GM18499 (cell line): ENCODE data around the gene HOXB3.

Source experiments
- ATAC-seq: cut with Tn5 transposase; IDR thresholded peaks from one replicate; pipeline ENCODE4 v1.9.1; 2021; ENCODE audit warnings: moderate number of reproducible peaks; ENCODE audit not compliant: insufficient read depth, unreplicated experiment

The HOXB3 gene

GRCh38 chr17:48589831-48590606 is at the start of gene HOXB3:
TSS of gene HOXB3 (minus strand) at chr17:48590241. CDS start at chr17:48552474, 37,767 bp downstream.
- ATAC-seq, result no peak

GRCh38 chr17:48639136-48639535 is 49.1 kb upstream of the HOXB3 start:
- ATAC-seq, result no peak

- ATAC-seq, result no peak
These were observed 47.6 kb upstream of the HOXB3 start for GRCh38 chr17:48637323-48638260.

GRCh38 chr17:48636177-48637018 is 46.4 kb upstream of the HOXB3 start:
- no peak for ATAC-seq

GRCh38 chr17:48634493-48635208 is 44.6 kb upstream of the HOXB3 start:
- no peak for ATAC-seq

GRCh38 chr17:48633266-48633677 is 43.2 kb upstream of the HOXB3 start:
- ATAC-seq, result no peak

GRCh38 chr17:48632579-48633265 is 42.7 kb upstream of the HOXB3 start:
- no peak for ATAC-seq

GRCh38 chr17:48631693-48632578 is 41.9 kb upstream of the HOXB3 start:
- ATAC-seq, result no peak

- ATAC-seq, result no peak
These were observed 41.1 kb upstream of the HOXB3 start for GRCh38 chr17:48630925-48631692.

GRCh38 chr17:48630009-48630924 is 40.2 kb upstream of the HOXB3 start:
- no peak for ATAC-seq

- no peak for ATAC-seq
These were observed 39.3 kb upstream of the HOXB3 start for GRCh38 chr17:48629411-48629759.

- ATAC-seq, result no peak
These were observed 38.8 kb upstream of the HOXB3 start for GRCh38 chr17:48628649-48629410.

- ATAC-seq, result no peak
These were observed 37.8 kb upstream of the HOXB3 start for GRCh38 chr17:48627623-48628521.

GRCh38 chr17:48627118-48627597 is 37.1 kb upstream of the HOXB3 start:
- ATAC-seq, result no peak
